ENCODE results near the gene NOPCHAP1.

GRCh38 chr12:104969343-104969742, 16.8 kb upstream of the NOPCHAP1 start:
- TF ChIP-seq CTCF (IDR thresholded peaks at IDR 0.05) (no peak), POLR2A (IDR thresholded peaks at IDR 0.05) (no peak)
